Measurements from ENCODE around the gene AKR1D1.
"Not testable (repeated sequence)": the region's sequence is repeated elsewhere in the genome, so short reads cannot be mapped to it uniquely, and the experiment has no call there.

Gene AKR1D1

GRCh38 chr7:138044897-138045296, 31.4 kb upstream of the AKR1D1 start:
- no peaks in the 10 kb centered on the region for H3K4me1 ChIP-seq (ENCODE audit: control insufficient read depth, insufficient read depth, low read length)
- H3K4me3 ChIP-seq (ENCODE audit: insufficient read depth, low read depth, low read length) = no peak overlapping the region
- H3K27me3 ChIP-seq (ENCODE audit: control insufficient read depth, insufficient read depth, low read length, poor library complexity, severe bottlenecking) = no peaks in the 10 kb centered on the region
- H3K27ac ChIP-seq (ENCODE audit: insufficient read depth, low read depth, low read length, poor library complexity, severe bottlenecking) = no peak overlapping the region
- H3K9me3 ChIP-seq (ENCODE audit: control insufficient read depth, low read length) = no peaks in the 10 kb centered on the region
- WGBS, 2 experiments = 86 to 100% methylated on average over 1 to 2 of the region's 2 CpGs
- no peaks in the 10 kb centered on the region for H3K36me3 ChIP-seq (ENCODE audit: control insufficient read depth, insufficient read depth, low read length)

- Histone ChIP-seq H3K36me3 (ENCODE audit: control insufficient read depth, insufficient read depth, low read length) (no peaks in the 10 kb centered on the region), H3K9me3 (ENCODE audit: control insufficient read depth, low read length) (no peaks in the 10 kb centered on the region), H3K4me1 (ENCODE audit: control insufficient read depth, insufficient read depth, low read length) (no peaks in the 10 kb centered on the region), H3K27me3 (ENCODE audit: control insufficient read depth, insufficient read depth, low read length, poor library complexity, severe bottlenecking) (no peaks in the 10 kb centered on the region), H3K27ac (ENCODE audit: insufficient read depth, low read depth, low read length, poor library complexity, severe bottlenecking) (no peak overlapping the region), H3K4me3 (ENCODE audit: insufficient read depth, low read depth, low read length) (no peak overlapping the region)
- 90 to 98% methylated on average over 2 to 3 of the region's 3 CpGs for WGBS, 2 experiments
Observed at GRCh38 chr7:138047907-138048306, 28.4 kb upstream of the AKR1D1 start.

GRCh38 chr7:138049505-138050116, 26.6 kb upstream of the AKR1D1 start:
- Histone ChIP-seq H3K9me3 (ENCODE audit: control insufficient read depth, low read length) (no peaks in the 10 kb centered on the region), H3K27me3 (ENCODE audit: control insufficient read depth, insufficient read depth, low read length, poor library complexity, severe bottlenecking) (no peaks in the 10 kb centered on the region), H3K36me3 (ENCODE audit: control insufficient read depth, insufficient read depth, low read length) (no peaks in the 10 kb centered on the region), H3K4me3 (ENCODE audit: insufficient read depth, low read depth, low read length) (no peak overlapping the region), H3K27ac (ENCODE audit: insufficient read depth, low read depth, low read length, poor library complexity, severe bottlenecking) (no peak overlapping the region), H3K4me1 (ENCODE audit: control insufficient read depth, insufficient read depth, low read length) (no peaks in the 10 kb centered on the region)
- WGBS, 2 experiments = 100% methylated on average over 1 of the region's 1 CpG

DNA sequence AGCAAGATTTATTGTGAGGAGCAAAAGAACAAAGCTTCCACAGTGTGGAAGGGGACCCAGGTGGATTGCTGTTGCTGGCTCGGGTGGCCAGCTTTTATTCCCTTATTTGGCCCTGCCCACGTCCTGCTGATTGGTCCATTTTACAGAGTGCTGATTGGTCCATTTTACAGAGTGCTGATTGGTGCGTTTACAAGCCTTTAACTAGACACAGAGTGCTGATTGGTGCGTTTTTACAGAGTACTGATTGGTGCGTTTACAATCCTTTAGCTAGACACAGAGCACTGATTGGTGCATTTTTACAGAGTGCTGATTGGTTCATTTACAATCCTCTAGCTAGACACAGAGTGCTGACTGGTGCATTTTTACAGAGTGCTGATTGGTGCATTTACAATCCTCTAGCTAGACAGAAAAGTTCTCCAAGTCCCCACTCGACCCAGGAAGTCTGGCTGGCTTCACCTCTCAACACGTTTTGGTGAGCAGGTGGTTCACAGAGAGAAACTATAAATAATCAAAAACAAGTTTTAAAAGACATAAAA, 24.5 kb upstream of the AKR1D1 start:
- not testable (repeated sequence) for H3K27me3 ChIP-seq (ENCODE audit: control insufficient read depth, insufficient read depth, low read length, poor library complexity, severe bottlenecking); H3K9me3 ChIP-seq (ENCODE audit: control insufficient read depth, low read length); H3K4me3 ChIP-seq (ENCODE audit: insufficient read depth, low read depth, low read length); H3K27ac ChIP-seq (ENCODE audit: insufficient read depth, low read depth, low read length, poor library complexity, severe bottlenecking); H3K36me3 ChIP-seq (ENCODE audit: control insufficient read depth, insufficient read depth, low read length); H3K4me1 ChIP-seq (ENCODE audit: control insufficient read depth, insufficient read depth, low read length)
- WGBS, 2 experiments = 92 to 95% methylated on average over 7 of the region's 7 CpGs

- WGBS, 2 experiments = 92 to 97% methylated on average over 3 of the region's 3 CpGs
- no peaks in the 10 kb centered on the region for H3K36me3 ChIP-seq (ENCODE audit: control insufficient read depth, insufficient read depth, low read length)
Observed at GRCh38 chr7:138052696-138053095, 23.6 kb upstream of the AKR1D1 start.

GRCh38 chr7:138055698-138056097, 20.6 kb upstream of the AKR1D1 start:
- H3K27me3 ChIP-seq (ENCODE audit: control insufficient read depth, insufficient read depth, low read length, poor library complexity, severe bottlenecking); H3K36me3 ChIP-seq (ENCODE audit: control insufficient read depth, insufficient read depth, low read length); H3K27ac ChIP-seq (ENCODE audit: insufficient read depth, low read depth, low read length, poor library complexity, severe bottlenecking); H3K9me3 ChIP-seq (ENCODE audit: control insufficient read depth, low read length); H3K4me1 ChIP-seq (ENCODE audit: control insufficient read depth, insufficient read depth, low read length); H3K4me3 ChIP-seq (ENCODE audit: insufficient read depth, low read depth, low read length): not testable (repeated sequence)
- 88 to 100% methylated on average over 2 of the region's 4 CpGs for WGBS, 2 experiments

More at GRCh38 chr7:138052696-138053095, 23.6 kb upstream of the AKR1D1 start:
- Histone ChIP-seq H3K9me3 (ENCODE audit: control insufficient read depth, low read length) (no peaks in the 10 kb centered on the region), H3K4me3 (ENCODE audit: insufficient read depth, low read depth, low read length) (no peak overlapping the region), H3K27ac (ENCODE audit: insufficient read depth, low read depth, low read length, poor library complexity, severe bottlenecking) (no peak overlapping the region), H3K4me1 (ENCODE audit: control insufficient read depth, insufficient read depth, low read length) (no peaks in the 10 kb centered on the region), H3K27me3 (ENCODE audit: control insufficient read depth, insufficient read depth, low read length, poor library complexity, severe bottlenecking) (no peaks in the 10 kb centered on the region)

DNA sequence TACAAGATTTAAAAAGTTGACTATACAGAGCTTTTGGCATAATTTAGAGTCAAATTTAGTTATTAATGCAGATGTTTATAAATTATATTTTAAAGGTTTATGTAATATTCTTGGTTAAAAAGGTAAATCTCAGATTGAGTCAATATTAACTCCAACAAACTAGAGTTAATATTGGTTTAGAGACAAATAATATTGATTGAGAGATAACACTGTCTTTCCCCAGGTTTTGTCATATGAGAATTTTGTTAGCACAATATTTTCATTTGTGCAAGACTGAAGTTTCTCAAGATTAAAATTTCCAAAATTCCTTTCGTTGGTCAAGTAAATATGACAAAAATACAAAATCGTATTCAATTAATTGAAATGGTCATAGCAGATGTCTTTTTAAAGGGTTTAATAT, 12.9 kb upstream of the AKR1D1 start:
- WGBS, 2 experiments = 89 to 100% methylated on average over 1 to 2 of the region's 2 CpGs
- H3K9me3 ChIP-seq (ENCODE audit: control insufficient read depth, low read length) = no peaks in the 10 kb centered on the region
- no peaks in the 10 kb centered on the region for H3K4me1 ChIP-seq (ENCODE audit: control insufficient read depth, insufficient read depth, low read length)
- no peaks in the 10 kb centered on the region for H3K36me3 ChIP-seq (ENCODE audit: control insufficient read depth, insufficient read depth, low read length)
- H3K4me3 ChIP-seq (ENCODE audit: insufficient read depth, low read depth, low read length) = no peak overlapping the region
- H3K27me3 ChIP-seq (ENCODE audit: control insufficient read depth, insufficient read depth, low read length, poor library complexity, severe bottlenecking) = no peaks in the 10 kb centered on the region
- H3K27ac ChIP-seq (ENCODE audit: insufficient read depth, low read depth, low read length, poor library complexity, severe bottlenecking) = no peak overlapping the region

DNA sequence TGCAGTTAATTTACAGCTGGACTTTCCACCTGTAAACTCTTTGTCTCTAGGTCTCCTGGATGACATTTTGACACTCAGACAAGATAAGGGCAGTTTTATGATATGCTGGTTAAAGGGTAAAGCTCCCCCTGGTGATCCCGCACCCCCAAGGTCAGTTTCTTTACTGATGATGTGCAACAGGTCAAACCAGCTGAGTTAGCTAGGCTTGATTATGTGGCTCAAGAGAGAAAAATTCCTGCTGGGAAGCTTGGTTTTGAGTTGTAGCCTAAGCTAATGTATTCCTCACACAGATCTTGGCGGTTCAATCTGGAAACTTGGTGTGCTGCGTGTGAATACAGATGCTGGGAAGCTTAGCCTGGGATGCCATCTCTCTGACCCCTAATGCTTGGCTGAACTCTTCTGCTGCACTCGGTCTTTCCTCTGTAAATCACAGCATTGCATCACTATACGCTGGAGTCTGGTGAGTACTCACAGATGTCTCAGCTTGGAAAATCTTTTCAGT, 11.4 kb upstream of the AKR1D1 start:
- H3K27ac ChIP-seq (ENCODE audit: insufficient read depth, low read depth, low read length, poor library complexity, severe bottlenecking) = no peak overlapping the region
- H3K27me3 ChIP-seq (ENCODE audit: control insufficient read depth, insufficient read depth, low read length, poor library complexity, severe bottlenecking) = no peaks in the 10 kb centered on the region
- no peaks in the 10 kb centered on the region for H3K36me3 ChIP-seq (ENCODE audit: control insufficient read depth, insufficient read depth, low read length)
- H3K4me1 ChIP-seq (ENCODE audit: control insufficient read depth, insufficient read depth, low read length) = no peaks in the 10 kb centered on the region
- 82% methylated on average over 5 of the region's 5 CpGs for WGBS, 2 experiments
- H3K4me3 ChIP-seq (ENCODE audit: insufficient read depth, low read depth, low read length) = no peak overlapping the region
- no peaks in the 10 kb centered on the region for H3K9me3 ChIP-seq (ENCODE audit: control insufficient read depth, low read length)

GRCh38 chr7:138065827-138066226, 10.4 kb upstream of the AKR1D1 start:
- Histone ChIP-seq H3K27me3 (ENCODE audit: control insufficient read depth, insufficient read depth, low read length, poor library complexity, severe bottlenecking) (no peaks in the 10 kb centered on the region), H3K27ac (ENCODE audit: insufficient read depth, low read depth, low read length, poor library complexity, severe bottlenecking) (no peak overlapping the region), H3K4me3 (ENCODE audit: insufficient read depth, low read depth, low read length) (no peak overlapping the region), H3K9me3 (ENCODE audit: control insufficient read depth, low read length) (no peaks in the 10 kb centered on the region), H3K4me1 (ENCODE audit: control insufficient read depth, insufficient read depth, low read length) (no peaks in the 10 kb centered on the region), H3K36me3 (ENCODE audit: control insufficient read depth, insufficient read depth, low read length) (no peaks in the 10 kb centered on the region)
- WGBS, 2 experiments = no CpG with 5 or more reads among the region's 1 CpG

DNA sequence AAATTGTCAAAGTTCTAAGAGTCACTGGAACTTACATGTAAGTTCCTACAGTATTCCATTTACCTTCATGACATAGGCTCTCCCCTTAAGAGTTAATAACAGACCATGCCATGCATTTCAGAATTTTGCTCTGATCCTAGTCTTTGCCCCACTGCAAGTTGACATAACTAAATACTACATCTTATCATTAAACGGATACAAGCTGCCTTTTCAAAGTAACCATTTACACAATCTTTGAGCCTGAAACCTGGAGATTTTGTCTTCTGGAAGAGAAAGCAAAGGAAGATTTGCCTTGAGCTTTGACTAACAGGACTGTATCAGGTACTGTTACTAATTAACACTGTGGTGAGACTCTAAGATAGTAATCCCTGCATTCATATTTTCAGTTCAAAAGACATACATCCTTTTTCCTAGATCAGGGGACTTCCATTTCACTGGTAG, 9.3 kb upstream of the AKR1D1 start:
- no peaks in the 10 kb centered on the region for H3K36me3 ChIP-seq (ENCODE audit: control insufficient read depth, insufficient read depth, low read length)

More for the DNA sequence above, 9.3 kb upstream of the AKR1D1 start:
- no peaks in the 10 kb centered on the region for H3K4me1 ChIP-seq (ENCODE audit: control insufficient read depth, insufficient read depth, low read length)
- no peak overlapping the region for H3K4me3 ChIP-seq (ENCODE audit: insufficient read depth, low read depth, low read length)
- no peak overlapping the region for H3K27ac ChIP-seq (ENCODE audit: insufficient read depth, low read depth, low read length, poor library complexity, severe bottlenecking)
- H3K27me3 ChIP-seq (ENCODE audit: control insufficient read depth, insufficient read depth, low read length, poor library complexity, severe bottlenecking) = no peaks in the 10 kb centered on the region
- no peaks in the 10 kb centered on the region for H3K9me3 ChIP-seq (ENCODE audit: control insufficient read depth, low read length)
- 81 to 84% methylated on average over 1 of the region's 1 CpG for WGBS, 2 experiments

Data from ectodermal cell (in vitro differentiated cells).